K562 (cell line): ENCODE results near the gene DMBT1. TPM values are rescaled to one million over a fixed set of nuclear protein-coding genes. Genes with fewer than 3 reads are reported as not detected.

ENCODE experiments used
- ATAC-seq: fragments of 200-7000 bp; cut with Tn5 transposase; 3 replicates; pipeline ENCODE4 v1.9.1; 2020; ENCODE audit warnings: moderate library complexity
- BruUV-seq: library from RNA; stranded (reverse); fragments of 400-500 nt; replicated peaks from 2 replicates; lab custom pipeline; 2021; lab: Mats Ljungman, UMichigan
- CTCF ChIA-PET: fragments of 300-600 bp; formaldehyde crosslinking; extraction: SDS; loops from one replicate; lab custom pipeline; 2021; ENCODE audit warnings: low intra/inter-chr PET ratio; lab: Yijun Ruan, JAX
- POLR2A ChIA-PET: fragments of 300-600, 350-650 bp; sonication (Branson Sonifier 250); formaldehyde crosslinking; extraction: SDS; loops from one replicate; lab custom pipeline; 2021; ENCODE audit warnings: antibody characterized with exemption, inconsistent platforms; lab: Yijun Ruan, JAX
- DNase-seq, 4 experiments: peaks; one replicate each; pipeline versions ENCODE4 v3.0.0 to v3.0.0-alpha.2; 2011 to 2018; ENCODE audit warnings: low spot score in 3 of 4, mixed read lengths in 3 of 4; ENCODE audit errors: extremely low read depth in 1 of 4
- FAIRE-seq: peaks from 2 replicates; lab custom pipeline; 2011; peaks lifted over from hg19 to GRCh38; lab: Jason Lieb, UNC
- H2AFZ ChIP-seq: 2 replicates; pipeline ENCODE4 v1.6.0; 2011; ENCODE audit warnings: low read depth, low read length, control low read depth, inconsistent platforms
- H3K27ac ChIP-seq: fragments of 200-600 bp; 3 replicates; pipeline ENCODE4 v1.8.0; 2011; ENCODE audit warnings: low read depth, mild to moderate bottlenecking, control low read depth, inconsistent platforms, low read length, moderate library complexity, mixed read lengths; ENCODE audit errors: extremely low read depth
- H3K27me3 ChIP-seq, 2 experiments: fragments of 300-600 bp in 1 of 2; 2 replicates in 1 of 2; 3 replicates in 1 of 2; pipeline versions ENCODE4 v1.6.0 to v1.8.0; 2011; ENCODE audit warnings: inconsistent platforms in 2 of 2, low read length in 2 of 2, mild to moderate bottlenecking in 1 of 2, mixed read lengths in 1 of 2, moderate library complexity in 1 of 2; ENCODE audit not compliant: control insufficient read depth in 2 of 2, insufficient read depth in 2 of 2
- H3K36me3 ChIP-seq: fragments of 300-600 bp; 3 replicates; pipeline ENCODE4 v1.8.0; 2011; ENCODE audit warnings: mild to moderate bottlenecking, low read length, inconsistent platforms; ENCODE audit not compliant: control insufficient read depth, insufficient read depth
- H3K4me1 ChIP-seq, 2 experiments: fragments of 200-600 bp in 1 of 2; replicated peaks in 1 of 2; 2 replicates in 1 of 2; 3 replicates in 1 of 2; pipeline versions ENCODE4 v1.5.1 to v1.8.0; 2011; ENCODE audit warnings: inconsistent platforms in 2 of 2, low read length in 2 of 2, mild to moderate bottlenecking in 1 of 2, mixed read lengths in 1 of 2, moderate library complexity in 1 of 2; ENCODE audit not compliant: control insufficient read depth in 2 of 2, insufficient read depth in 2 of 2
- H3K4me2 ChIP-seq: 2 replicates; pipeline ENCODE4 v1.6.1; 2011; ENCODE audit warnings: low read length, control low read depth, inconsistent platforms, mixed read lengths; ENCODE audit not compliant: insufficient read depth
- H3K4me3 ChIP-seq: fragments of 200-600 bp; sonication (generic), shearing (Covaris generic); 2 replicates; pipeline ENCODE4 v1.5.1; 2016; ENCODE audit warnings: control low read depth, inconsistent platforms
- H3K79me2 ChIP-seq: fragments of 200-600 bp; 3 replicates; pipeline ENCODE4 v1.8.0; 2011; ENCODE audit warnings: low read length, inconsistent platforms; ENCODE audit not compliant: control insufficient read depth, insufficient read depth
- H3K9ac ChIP-seq, 2 experiments: 2 replicates each; pipeline versions ENCODE4 v1.6.0 to v1.6.1; 2011; ENCODE audit warnings: low read depth in 2 of 2, low read length in 2 of 2, control low read depth in 1 of 2, inconsistent platforms in 1 of 2, mild to moderate bottlenecking in 1 of 2, mixed read lengths in 1 of 2; ENCODE audit not compliant: insufficient read depth in 1 of 2
- H3K9me1 ChIP-seq: one replicate; pipeline ENCODE4 v1.6.0; 2011; ENCODE audit warnings: inconsistent platforms, mild to moderate bottlenecking, low read length, moderate library complexity; ENCODE audit not compliant: control insufficient read depth, insufficient read depth
- H3K9me3 ChIP-seq: replicated peaks from 2 replicates; pipeline ENCODE4 v1.5.1; 2011; ENCODE audit warnings: low read depth, low read length, inconsistent platforms; ENCODE audit not compliant: control insufficient read depth, insufficient read depth
- H4K20me1 ChIP-seq: replicated peaks from 2 replicates; pipeline ENCODE4 v1.6.1; 2011; ENCODE audit warnings: low read length, inconsistent platforms, mixed read lengths; ENCODE audit not compliant: control insufficient read depth, insufficient read depth
- ARHGAP35 ChIP-seq: fragments of 450-650 bp; IDR thresholded peaks from 2 replicates; pipeline ENCODE4 v1.6.1; 2018; ENCODE audit not compliant: partially characterized antibody
- BCL6 ChIP-seq: fragments of 250-450 bp; sonication (Bioruptor Pico); IDR thresholded peaks from 2 replicates; pipeline ENCODE4 v1.4.0; 2020
- CBFB ChIP-seq: sonication (generic); formaldehyde crosslinking; IDR thresholded peaks from 2 replicates; pipeline ENCODE4 v1.4.0; 2020; ENCODE audit warnings: mild to moderate bottlenecking, missing genetic modification reagents
- CBX3 ChIP-seq, 2 experiments: IDR thresholded peaks; 1 replicate in 1 of 2; 2 replicates in 1 of 2; pipeline ENCODE4 v1.6.1; 2012; ENCODE audit warnings: inconsistent platforms in 2 of 2, low read length in 2 of 2, borderline replicate concordance in 1 of 2, control low read depth in 1 of 2
- EHMT2 ChIP-seq: fragments of 450-650 bp; IDR thresholded peaks from 2 replicates; pipeline ENCODE4 v1.6.1; 2018; ENCODE audit warnings: antibody characterized with exemption
- KDM2B ChIP-seq: fragments of 250-450 bp; sonication (Bioruptor Pico); IDR thresholded peaks from 2 replicates; pipeline ENCODE4 v1.8.0; 2021; ENCODE audit warnings: mild to moderate bottlenecking, moderate library complexity
- MAFG ChIP-seq: fragments of 450-650 bp; conservative IDR thresholded peaks from 2 replicates; pipeline ENCODE4 v1.6.1; 2016; ENCODE audit warnings: missing genetic modification characterization, missing compliant biosample characterization
- NFIC ChIP-seq: fragments of 450-650 bp; IDR thresholded peaks from 2 replicates; pipeline ENCODE4 v1.6.1; 2017; ENCODE audit warnings: mild to moderate bottlenecking, inconsistent platforms
- NFIX ChIP-seq: fragments of 250-450 bp; sonication (Bioruptor Pico); IDR thresholded peaks from 2 replicates; pipeline ENCODE4 v1.4.0; 2020; ENCODE audit warnings: low read depth, mild to moderate bottlenecking, moderate library complexity
- ZNF175 ChIP-seq: fragments of 200-800 bp; sonication (Bioruptor generic); IDR thresholded peaks from 2 replicates; pipeline ENCODE4 v1.6.1; 2016; ENCODE audit warnings: low read depth, mild to moderate bottlenecking, missing genetic modification characterization, missing compliant biosample characterization
- ZNF639 ChIP-seq, 2 experiments: fragments of 200-800 bp in 1 of 2; sonication (Bioruptor generic) in 1 of 2; sonication (generic) in 1 of 2; formaldehyde crosslinking in 1 of 2; IDR thresholded peaks in 1 of 2; conservative IDR thresholded peaks in 1 of 2; 2 replicates each; pipeline versions ENCODE4 v1.5.0 to v1.6.1; 2016 to 2020; ENCODE audit warnings: missing compliant biosample characterization in 1 of 2, missing genetic modification characterization in 1 of 2, missing genetic modification reagents in 1 of 2
- ZZZ3 ChIP-seq: fragments of 450-650 bp; IDR thresholded peaks from 2 replicates; pipeline ENCODE4 v1.6.1; 2016; ENCODE audit warnings: antibody characterized with exemption, mild to moderate bottlenecking, moderate library complexity
- whole genome bisulfite sequencing: fragments of 100-300 bp; shearing (Covaris generic); methylation state at CpG from one replicate; pipeline ENCODE4 v1.1.6; 2016; ENCODE audit warnings: low coverage, mixed read lengths; ENCODE audit not compliant: insufficient coverage; ENCODE audit errors: missing lambda C conversion rate; 5-methylcytosine and 5-hydroxymethylcytosine counted together
- in situ Hi-C: fragments of 300-500 bp; cut with MboI; formaldehyde crosslinking; loops from 4 replicates; pipeline ENCODE4 v1.15.0; 2018; ENCODE audit warnings: inconsistent platforms, mixed read lengths
- intact Hi-C: fragments of 100-400 bp; cut with micrococcal nuclease; formaldehyde crosslinking; loops from 2 replicates; pipeline ENCODE4 v1.14.2; 2022
- polyA plus RNA-seq, 8 experiments: library from polyadenylated mRNA; depleted of rRNA in 4 of 8; stranded (reverse) in 5 of 8; unstranded in 3 of 8; fragments of >200 nt; fragmentation: Nextera tagmentation in 2 of 8; fragmentation: Illumina TruSeq in 1 of 8; extraction: Ambion mirVana in 2 of 8; extraction: Trizol in 1 of 8; gene quantifications; 2 replicates each; pipeline versions ENCODE4 v1.2.1 to v1.2.3, GENCODE V29; 2011 to 2014; ENCODE audit warnings: inconsistent platforms in 1 of 8, missing spikeins in 1 of 8
- total RNA-seq, 7 experiments: library from RNA; depleted of rRNA in 6 of 7; stranded (reverse); fragments of >200 nt in 6 of 7; fragmentation: Illumina TruSeq in 2 of 7; extraction: Trizol in 2 of 7; gene quantifications; 2 replicates each; pipeline versions ENCODE4 v1.2.1 to v1.2.3, GENCODE V29; 2011 to 2021; ENCODE audit warnings: low replicate concordance in 1 of 7

The DMBT1 gene
- total and polyA plus RNA-seq, 9 of the 15 experiments (the other 6 are each of a cell fraction or from before 2014, with no cell fraction given) = 0.01 to 0.07 TPM; not detected in 7

GRCh38 chr10:122588381-122588780, 27.8 kb downstream of the DMBT1 start:
- Histone ChIP-seq H3K9me3 (no peaks in the 10 kb centered on the region), H3K27me3 (no peaks in the 10 kb centered on the region; a peak in 1 of 5 replicates), H3K27ac (no peak overlapping the region), H3K36me3 (no peaks in the 10 kb centered on the region), H3K4me3 (no peak overlapping the region), H4K20me1 (no peaks in the 10 kb centered on the region), H3K4me1 (no peaks in the 10 kb centered on the region), H3K9ac (no peak overlapping the region), H2AFZ (no peak overlapping the region), H3K9me1 (no peaks in the 10 kb centered on the region), H3K4me2 (no peak overlapping the region), H3K79me2 (no peaks in the 10 kb centered on the region)
- DNase-seq (no peak), ATAC-seq (no peak), FAIRE-seq (no peak)
- ChIA-PET CTCF (no interaction called here), POLR2A (no interaction called here)
- intact Hi-C loops (no loop called here), in situ Hi-C loops (no loop called here)
- WGBS = 0% methylated on average over 3 of the region's 3 CpGs
- no TSS peak for BruUV-seq
- TF ChIP-seq NFIX (CRISPR knock-in tag) (peak; percentile 49), EHMT2 (no peak), ZNF639 (CRISPR knock-in tag; conservative IDR thresholded peaks at IDR 0.05 in 1 of 2, IDR thresholded peaks at IDR 0.05 in 1 of 2) (no peak), NFIC (peak; percentile 74)

- no peaks in the 10 kb centered on the region for H3K9me1 ChIP-seq
- WGBS = 0% methylated on average over 3 of the region's 3 CpGs
- ChIA-PET POLR2A (interaction anchor here (0.7 kb wide), 1 partner anchor 24 kb away, joined by 3 read pairs; no protein-coding TSS in a partner anchor), CTCF (no interaction called here)
- H3K79me2 ChIP-seq = no peaks in the 10 kb centered on the region
- H3K4me1 ChIP-seq = no peaks in the 10 kb centered on the region
- in situ Hi-C loops (no loop called here), intact Hi-C loops (no loop called here)
- no peak overlapping the region for H3K4me3 ChIP-seq
- H2AFZ ChIP-seq = no peak overlapping the region
- no peak for FAIRE-seq
- no peak for DNase-seq
- H4K20me1 ChIP-seq = no peaks in the 10 kb centered on the region
- H3K27ac ChIP-seq = no peak overlapping the region
- no peak for ATAC-seq
- no peaks in the 10 kb centered on the region for H3K36me3 ChIP-seq
- no TSS peak for BruUV-seq
- no peaks in the 10 kb centered on the region; a peak in 1 of 5 replicates for H3K27me3 ChIP-seq
- H3K9ac ChIP-seq = no peak overlapping the region
- H3K9me3 ChIP-seq = no peaks in the 10 kb centered on the region
- no peak overlapping the region for H3K4me2 ChIP-seq
- TF ChIP-seq CBFB (no peak), ZNF175 (CRISPR knock-in tag) (no peak), ZZZ3 (no peak), KDM2B (CRISPR knock-in tag) (no peak), CBX3 (IDR thresholded peaks at IDR 0.05; ENCODE audit: borderline replicate concordance in 1 of 2, low read length in 2 of 2) (no peak), ARHGAP35 (no peak), BCL6 (CRISPR knock-in tag) (no peak), MAFG (tag) (no peak)
Observed at GRCh38 chr10:122590153-122590552, 29.6 kb downstream of the DMBT1 start.
